ENCODE results near the gene ITGA11. TPM values are rescaled to one million over a fixed set of nuclear protein-coding genes. Genes with fewer than 3 reads are reported as not detected.

ITGA11 gene
- total and polyA plus RNA-seq, 12 donors, result 1.4 to 25.9 (median 12.3) TPM

DNA sequence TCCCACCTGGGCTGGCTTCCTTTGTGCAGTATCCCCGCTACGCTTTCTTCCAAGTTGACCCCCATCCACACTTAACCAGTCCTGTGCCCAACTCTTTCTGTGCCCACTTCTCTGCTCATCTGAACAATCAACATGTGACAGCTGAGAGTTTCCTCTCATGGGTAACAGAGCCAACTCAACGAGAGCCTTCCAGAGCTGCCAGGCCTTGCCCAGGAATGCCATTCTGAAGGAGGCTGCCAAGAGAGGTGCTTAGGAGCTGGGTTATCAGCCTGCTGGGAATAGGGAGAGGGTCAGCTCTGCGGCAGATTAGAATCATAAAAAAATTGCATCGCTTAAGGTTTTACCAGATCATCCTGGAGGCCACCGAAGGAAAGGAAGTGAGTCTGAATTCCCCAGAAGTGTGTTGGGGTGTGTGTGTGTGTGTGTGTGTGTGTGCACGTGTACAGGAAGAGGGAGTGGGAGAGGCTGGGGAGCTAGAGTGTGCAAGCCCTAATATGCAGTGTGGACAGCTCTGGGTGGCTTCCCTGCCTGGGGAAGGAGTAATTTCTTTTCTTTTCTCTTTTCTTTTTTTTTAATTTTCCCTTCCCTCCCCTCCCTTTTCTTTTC lies 66.7 kb downstream of the ITGA11 start:
- peaks cover 53 to 98% (median 82%) of the 10 kb centered on the region in 9 donors for H3K4me1 ChIP-seq
- H3K36me3 ChIP-seq, result no peaks in the 10 kb centered on the region
- TF ChIP-seq, protein P1, sequence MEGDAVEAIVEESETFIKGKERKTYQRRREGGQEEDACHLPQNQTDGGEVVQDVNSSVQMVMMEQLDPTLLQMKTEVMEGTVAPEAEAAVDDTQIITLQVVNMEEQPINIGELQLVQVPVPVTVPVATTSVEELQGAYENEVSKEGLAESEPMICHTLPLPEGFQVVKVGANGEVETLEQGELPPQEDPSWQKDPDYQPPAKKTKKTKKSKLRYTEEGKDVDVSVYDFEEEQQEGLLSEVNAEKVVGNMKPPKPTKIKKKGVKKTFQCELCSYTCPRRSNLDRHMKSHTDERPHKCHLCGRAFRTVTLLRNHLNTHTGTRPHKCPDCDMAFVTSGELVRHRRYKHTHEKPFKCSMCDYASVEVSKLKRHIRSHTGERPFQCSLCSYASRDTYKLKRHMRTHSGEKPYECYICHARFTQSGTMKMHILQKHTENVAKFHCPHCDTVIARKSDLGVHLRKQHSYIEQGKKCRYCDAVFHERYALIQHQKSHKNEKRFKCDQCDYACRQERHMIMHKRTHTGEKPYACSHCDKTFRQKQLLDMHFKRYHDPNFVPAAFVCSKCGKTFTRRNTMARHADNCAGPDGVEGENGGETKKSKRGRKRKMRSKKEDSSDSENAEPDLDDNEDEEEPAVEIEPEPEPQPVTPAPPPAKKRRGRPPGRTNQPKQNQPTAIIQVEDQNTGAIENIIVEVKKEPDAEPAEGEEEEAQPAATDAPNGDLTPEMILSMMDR (IDR thresholded peaks at IDR 0.05), result no peak
- intact Hi-C loops (cut with DNase I), result loop anchor here in 1 of 10 donors (10.0 kb wide), 1 partner anchor 110 kb away; no protein-coding TSS in a partner anchor
- no peaks in the 10 kb centered on the region for H3K9me3 ChIP-seq
- ATAC-seq (peak; percentile 54 to 80 (median 66)), DNase-seq (peak in 1 of 2 donors; percentile 55)
- 25 to 27% methylated on average over 7 of the region's 7 CpGs for WGBS, 2 donors
- H3K27ac ChIP-seq, result peak overlapping the region; percentile 75 to 93 (median 83)
- H3K4me3 ChIP-seq, result no peak overlapping the region
- H3K27me3 ChIP-seq, result no peaks in the 10 kb centered on the region

DNA sequence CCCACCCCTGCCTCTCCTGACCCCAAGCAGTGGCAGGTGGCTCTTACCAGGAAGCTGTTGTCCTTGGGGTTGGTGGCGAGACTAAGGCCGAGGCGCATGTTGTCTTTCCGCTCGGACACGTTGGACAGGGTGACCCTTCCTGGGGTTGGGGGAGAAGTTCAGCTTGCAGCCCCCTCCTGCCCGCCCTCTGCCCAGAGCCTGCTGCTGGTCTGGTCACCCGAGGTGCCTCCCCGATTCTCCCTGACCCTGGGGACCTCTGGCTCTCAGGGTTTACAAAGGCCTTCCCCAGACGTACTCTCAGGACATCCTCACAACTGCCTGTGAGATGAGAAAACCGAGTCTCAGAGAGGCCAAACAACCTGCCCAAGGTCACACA lies 67.3 kb downstream of the ITGA11 start:
- Histone ChIP-seq H3K27ac (peak overlapping the region; percentile 75 to 93 (median 83)), H3K36me3 (no peaks in the 10 kb centered on the region), H3K27me3 (no peaks in the 10 kb centered on the region), H3K9me3 (no peaks in the 10 kb centered on the region), H3K4me1 (peaks cover 53 to 100% (median 85%) of the 10 kb centered on the region in 9 donors), H3K4me3 (no peak overlapping the region)
- TF ChIP-seq, protein P1 (IDR thresholded peaks at IDR 0.05), result no peak
- ATAC-seq (peak in 6 of 8 donors; percentile 1 to 28 (median 15)), DNase-seq (no peak)
- intact Hi-C loops (cut with DNase I), result loop anchor here in 2 of 10 donors (5.0 to 10.0 kb wide), 2 partner anchors 42 to 110 kb away; no protein-coding TSS in a partner anchor
- 52 to 71% methylated on average over 11 of the region's 11 CpGs for WGBS, 2 donors

DNA sequence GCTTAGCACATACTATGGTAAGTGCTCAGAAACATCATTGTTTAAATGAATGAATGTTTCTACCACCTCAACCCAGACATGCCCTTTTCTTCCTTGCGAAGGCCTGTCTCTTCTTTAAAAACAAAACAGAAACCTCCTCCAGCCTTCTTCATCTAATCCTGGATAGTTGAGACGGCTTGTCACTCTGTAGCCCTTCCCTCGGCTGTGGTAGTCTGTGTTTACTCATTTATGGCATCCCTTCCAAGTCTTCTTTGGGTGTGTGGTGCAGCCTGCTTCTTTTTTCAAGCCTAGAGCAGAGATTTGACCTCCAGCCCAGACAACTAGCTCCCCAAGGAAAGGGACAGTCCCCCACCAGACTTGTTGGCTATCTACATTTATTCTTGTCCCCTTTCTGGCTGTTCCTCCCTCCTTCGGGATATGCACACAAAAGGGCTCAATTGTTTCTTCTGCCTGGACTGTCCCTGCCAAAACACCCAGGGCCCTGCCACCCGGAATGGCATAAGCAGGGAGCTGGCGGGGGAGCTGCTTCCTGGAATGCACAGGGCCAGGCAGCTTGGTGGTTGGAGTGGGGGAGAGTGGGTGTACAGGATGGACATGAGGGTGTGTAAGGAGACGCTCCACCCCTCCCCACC lies 67.8 kb downstream of the ITGA11 start:
- DNase-seq (peak; percentile 77 to 81), ATAC-seq (peak; percentile 72 to 91 (median 82))
- intact Hi-C loops (cut with DNase I), result loop anchor here in 2 of 10 donors (5.0 to 10.0 kb wide), 2 partner anchors 42 to 109 kb away; no protein-coding TSS in a partner anchor
- Histone ChIP-seq H3K4me1 (peaks cover 53 to 95% (median 82%) of the 10 kb centered on the region in 9 donors), H3K27me3 (no peaks in the 10 kb centered on the region), H3K36me3 (no peaks in the 10 kb centered on the region), H3K9me3 (no peaks in the 10 kb centered on the region), H3K27ac (peak overlapping the region; percentile 75 to 93 (median 83)), H3K4me3 (peak overlapping the region in 1 of 10 donors; percentile 1)
- TF ChIP-seq, protein P1 (IDR thresholded peaks at IDR 0.05), result no peak
- 28 to 41% methylated on average over 7 of the region's 7 CpGs for WGBS, 2 donors

DNA sequence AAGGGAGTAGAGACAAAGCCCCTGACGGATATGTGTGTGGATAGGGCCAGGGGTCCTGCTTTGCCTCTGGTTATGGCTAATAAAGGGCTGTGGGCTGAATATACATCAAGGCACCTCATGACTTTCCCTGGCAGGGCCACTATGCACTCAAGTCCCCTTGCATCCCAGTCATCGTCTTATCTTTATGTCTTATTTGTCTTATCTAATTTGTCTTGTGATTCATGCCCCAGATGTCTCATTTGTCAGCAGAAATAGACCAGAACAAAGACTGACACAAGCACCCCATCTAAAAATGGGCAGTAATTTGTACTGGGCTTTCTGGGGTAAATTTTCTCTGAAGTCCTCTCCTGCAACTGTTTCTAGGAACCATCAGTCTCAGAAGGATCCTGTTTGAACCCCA lies 68.6 kb downstream of the ITGA11 start:
- H3K4me1 ChIP-seq, result peaks cover 50 to 87% (median 74%) of the 10 kb centered on the region in 9 donors
- no peaks in the 10 kb centered on the region for H3K9me3 ChIP-seq
- DNase-seq, result no peak
- ATAC-seq, result no peak
- WGBS, 2 donors, result 79 to 86% methylated on average over 2 of the region's 2 CpGs
- peak overlapping the region; percentile 14 to 93 (median 83) for H3K27ac ChIP-seq
- intact Hi-C loops (cut with DNase I), result loop anchor here in 2 of 10 donors (5.0 to 10.0 kb wide), 2 partner anchors 41 to 109 kb away; no protein-coding TSS in a partner anchor
- no peak overlapping the region for H3K4me3 ChIP-seq
- H3K36me3 ChIP-seq, result no peaks in the 10 kb centered on the region
- H3K27me3 ChIP-seq, result no peaks in the 10 kb centered on the region
- TF ChIP-seq, protein P1 (IDR thresholded peaks at IDR 0.05), result no peak
